Thoracic aorta (tissue), 2 donors: ENCODE results near the gene LSM10. TPM values are rescaled to one million over a fixed set of nuclear protein-coding genes. Genes with fewer than 3 reads are reported as not detected.

ENCODE experiments used
- ATAC-seq: fragments of 150-250 bp; one replicate; pipeline ENCODE4 v1.8.0; 2017; ENCODE audit warnings: low read depth; ENCODE audit not compliant: insufficient number of reproducible peaks, low FRiP score
- DNase-seq: peaks from one replicate; pipeline ENCODE4 v3.0.0-alpha.2; 2020; ENCODE audit warnings: low spot score
- H3K27ac ChIP-seq, 2 donors: fragments of 200-600 bp; sonication (generic); 1 replicate in 1 of 2; 2 replicates in 1 of 2; pipeline ENCODE4 v1.5.1; 2016; ENCODE audit warnings: mild to moderate bottlenecking in 2 of 2, moderate library complexity in 2 of 2
- H3K27me3 ChIP-seq: fragments of 200-600 bp; sonication (generic); replicated peaks from 2 replicates; pipeline ENCODE4 v1.6.0; 2016; ENCODE audit warnings: mild to moderate bottlenecking; ENCODE audit not compliant: insufficient read depth
- H3K36me3 ChIP-seq: fragments of 200-600 bp; sonication (generic); one replicate; pipeline ENCODE4 v1.5.1; 2016
- H3K4me1 ChIP-seq, 2 donors: fragments of 200-600 bp; sonication (generic); 1 replicate in 1 of 2; 2 replicates in 1 of 2; pipeline versions ENCODE4 v1.5.1 to v1.6.0; 2016; ENCODE audit warnings: low read depth in 2 of 2, mild to moderate bottlenecking in 1 of 2; ENCODE audit not compliant: control insufficient read depth in 1 of 2
- H3K4me3 ChIP-seq: fragments of 200-600 bp; sonication (generic); 2 replicates; pipeline ENCODE4 v1.5.1; 2016; ENCODE audit warnings: mild to moderate bottlenecking
- H3K9me3 ChIP-seq: fragments of 200-600 bp; sonication (generic); 2 replicates; pipeline ENCODE4 v1.5.1; 2016
- CTCF ChIP-seq: fragments of 200-600 bp; sonication (generic); IDR thresholded peaks from one replicate; pipeline ENCODE4 v1.5.1; 2019; ENCODE audit warnings: antibody characterized with exemption
- total RNA-seq, 2 donors: library from RNA; depleted of rRNA; stranded (reverse); fragments of >200 nt; gene quantifications; one replicate each; pipeline versions ENCODE4 v1.1.0 to v1.2.3, GENCODE V29; 2016

Gene LSM10
- total RNA-seq, 2 donors from 2014 or later = 14.4 to 34.4 TPM

- H3K36me3 ChIP-seq = no peaks in the 10 kb centered on the region
- H3K27me3 ChIP-seq = no peaks in the 10 kb centered on the region
- H3K4me3 ChIP-seq = no peak overlapping the region
- no peak for ATAC-seq
- no peak for TF ChIP-seq CTCF
- no peaks in the 10 kb centered on the region for H3K9me3 ChIP-seq
- peak overlapping the region; percentile 96 to 97 for H3K27ac ChIP-seq
- no peak for DNase-seq
- peaks cover 33 to 72% of the 10 kb centered on the region in 2 donors for H3K4me1 ChIP-seq
Observed at GRCh38 chr1:36382231-36382630, 15.5 kb downstream of the LSM10 start.

GRCh38 chr1:36381405-36381804 is 16.3 kb downstream of the LSM10 start:
- Histone ChIP-seq H3K27ac (peak overlapping the region; percentile 96 to 97), H3K36me3 (no peaks in the 10 kb centered on the region), H3K4me3 (no peak overlapping the region), H3K4me1 (peaks cover 27 to 65% of the 10 kb centered on the region in 2 donors), H3K9me3 (no peaks in the 10 kb centered on the region), H3K27me3 (no peaks in the 10 kb centered on the region)
- no peak for DNase-seq
- TF ChIP-seq CTCF = no peak
- no peak for ATAC-seq

GRCh38 chr1:36380782-36381181 is 16.9 kb downstream of the LSM10 start:
- no peak overlapping the region for H3K4me3 ChIP-seq
- no peak for ATAC-seq
- no peak for DNase-seq
- H3K9me3 ChIP-seq = no peaks in the 10 kb centered on the region
- H3K27ac ChIP-seq = peak overlapping the region; percentile 96 to 97
- TF ChIP-seq CTCF = no peak
- H3K27me3 ChIP-seq = no peaks in the 10 kb centered on the region
- H3K36me3 ChIP-seq = no peaks in the 10 kb centered on the region
- H3K4me1 ChIP-seq = peaks cover 27 to 68% of the 10 kb centered on the region in 2 donors

- H3K4me1 ChIP-seq = peaks cover 30 to 75% of the 10 kb centered on the region in 2 donors
- TF ChIP-seq CTCF = no peak
- DNase-seq (no peak), ATAC-seq (no peak)
- H3K9me3 ChIP-seq = no peaks in the 10 kb centered on the region
- no peak overlapping the region for H3K4me3 ChIP-seq
- H3K36me3 ChIP-seq = no peaks in the 10 kb centered on the region
- H3K27ac ChIP-seq = peak overlapping the region; percentile 48 to 97
- H3K27me3 ChIP-seq = no peaks in the 10 kb centered on the region
Observed at GRCh38 chr1:36380143-36380619, 17.5 kb downstream of the LSM10 start.

GRCh38 chr1:36377791-36378492 is 19.8 kb downstream of the LSM10 start:
- DNase-seq (no peak), ATAC-seq (no peak)
- no peak for TF ChIP-seq CTCF
- no peak overlapping the region for H3K4me3 ChIP-seq
- no peaks in the 10 kb centered on the region for H3K36me3 ChIP-seq
- no peaks in the 10 kb centered on the region for H3K9me3 ChIP-seq
- peak overlapping the region in 1 of 2 donors; percentile 1 for H3K27ac ChIP-seq
- no peaks in the 10 kb centered on the region for H3K27me3 ChIP-seq
- peaks cover 39 to 76% of the 10 kb centered on the region in 2 donors for H3K4me1 ChIP-seq
